ENCODE results near the gene SCGB3A1.

SCGB3A1 gene

DNA sequence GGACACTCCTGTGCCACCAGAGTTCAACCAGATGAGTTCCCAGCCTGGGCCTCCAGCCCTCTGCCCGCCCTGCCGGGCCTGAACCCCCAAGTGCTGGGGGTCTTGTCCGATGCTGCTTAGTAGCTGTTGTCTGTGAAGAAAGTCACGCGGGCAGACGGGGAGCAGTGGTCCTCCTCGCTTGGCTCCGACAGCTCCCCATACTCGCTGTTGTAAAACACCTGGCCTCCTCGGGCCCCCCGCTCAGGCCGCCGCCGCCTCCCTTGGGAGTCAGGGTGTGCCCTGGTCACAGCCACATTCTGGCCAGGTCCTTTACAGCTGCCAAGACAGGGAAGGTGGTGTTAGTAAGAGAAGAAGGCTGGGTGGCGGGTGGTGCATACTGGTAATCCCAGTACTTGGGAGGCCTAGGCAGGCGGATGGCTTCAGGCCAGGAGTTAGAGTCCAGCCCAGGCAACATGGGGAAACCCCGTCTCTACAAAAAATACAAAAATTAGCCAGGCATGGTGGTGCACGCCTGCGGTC, 11.8 kb upstream of the SCGB3A1 start:
- Histone ChIP-seq H3K27ac (ENCODE audit: low read depth, low read length) (no peak overlapping the region), H3K9ac (ENCODE audit: low read length) (no peak overlapping the region), H3K4me3 (ENCODE audit: low read depth, low read length) (no peak overlapping the region), H3K36me3 (ENCODE audit: control insufficient read depth, insufficient read depth, low read length) (no peaks in the 10 kb centered on the region), H3K4me1 (ENCODE audit: control insufficient read depth, insufficient read depth, low read length) (peaks cover 3% of the 10 kb centered on the region; the same call in 1 of the 2 replicates), H3K9me3 (ENCODE audit: control insufficient read depth, insufficient read depth, low read depth, low read length) (no peaks in the 10 kb centered on the region), H3K27me3 (ENCODE audit: control insufficient read depth, insufficient read depth, low read length) (no peaks in the 10 kb centered on the region)

DNA sequence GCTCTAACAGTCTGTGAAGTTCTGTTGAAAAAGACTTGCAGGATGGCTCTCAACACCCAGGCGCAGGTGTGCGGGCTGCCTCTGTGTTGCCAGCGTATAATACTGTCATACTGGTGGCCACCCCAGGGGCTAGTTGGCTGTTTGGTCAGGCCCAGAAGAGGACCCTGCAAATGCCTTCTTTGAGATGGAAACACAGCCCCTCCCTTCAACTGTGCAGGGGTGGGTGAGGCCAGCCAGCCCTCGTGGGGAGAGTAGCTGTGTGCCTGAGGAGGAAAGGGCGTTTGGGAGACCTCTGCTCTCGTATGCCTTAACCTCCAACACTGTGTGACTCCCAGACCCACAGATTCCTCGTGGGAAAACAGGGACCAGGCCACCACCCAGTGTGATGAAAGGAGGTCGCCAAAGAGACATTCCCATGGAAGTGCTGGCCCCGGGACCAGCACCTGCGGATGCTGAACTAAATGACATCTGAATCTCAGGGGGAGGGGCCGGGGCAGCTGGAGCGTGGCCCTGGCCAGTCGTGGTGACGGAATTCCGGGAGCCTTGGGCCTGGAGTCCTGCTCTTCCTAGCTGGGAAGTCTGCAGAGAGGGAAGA, 11.3 kb upstream of the SCGB3A1 start:
- Histone ChIP-seq H3K27ac (ENCODE audit: low read depth, low read length) (no peak overlapping the region), H3K4me3 (ENCODE audit: low read depth, low read length) (no peak overlapping the region), H3K9me3 (ENCODE audit: control insufficient read depth, insufficient read depth, low read depth, low read length) (no peaks in the 10 kb centered on the region), H3K27me3 (ENCODE audit: control insufficient read depth, insufficient read depth, low read length) (no peaks in the 10 kb centered on the region), H3K9ac (ENCODE audit: low read length) (no peak overlapping the region), H3K4me1 (ENCODE audit: control insufficient read depth, insufficient read depth, low read length) (no peaks in the 10 kb centered on the region), H3K36me3 (ENCODE audit: control insufficient read depth, insufficient read depth, low read length) (no peaks in the 10 kb centered on the region)

DNA sequence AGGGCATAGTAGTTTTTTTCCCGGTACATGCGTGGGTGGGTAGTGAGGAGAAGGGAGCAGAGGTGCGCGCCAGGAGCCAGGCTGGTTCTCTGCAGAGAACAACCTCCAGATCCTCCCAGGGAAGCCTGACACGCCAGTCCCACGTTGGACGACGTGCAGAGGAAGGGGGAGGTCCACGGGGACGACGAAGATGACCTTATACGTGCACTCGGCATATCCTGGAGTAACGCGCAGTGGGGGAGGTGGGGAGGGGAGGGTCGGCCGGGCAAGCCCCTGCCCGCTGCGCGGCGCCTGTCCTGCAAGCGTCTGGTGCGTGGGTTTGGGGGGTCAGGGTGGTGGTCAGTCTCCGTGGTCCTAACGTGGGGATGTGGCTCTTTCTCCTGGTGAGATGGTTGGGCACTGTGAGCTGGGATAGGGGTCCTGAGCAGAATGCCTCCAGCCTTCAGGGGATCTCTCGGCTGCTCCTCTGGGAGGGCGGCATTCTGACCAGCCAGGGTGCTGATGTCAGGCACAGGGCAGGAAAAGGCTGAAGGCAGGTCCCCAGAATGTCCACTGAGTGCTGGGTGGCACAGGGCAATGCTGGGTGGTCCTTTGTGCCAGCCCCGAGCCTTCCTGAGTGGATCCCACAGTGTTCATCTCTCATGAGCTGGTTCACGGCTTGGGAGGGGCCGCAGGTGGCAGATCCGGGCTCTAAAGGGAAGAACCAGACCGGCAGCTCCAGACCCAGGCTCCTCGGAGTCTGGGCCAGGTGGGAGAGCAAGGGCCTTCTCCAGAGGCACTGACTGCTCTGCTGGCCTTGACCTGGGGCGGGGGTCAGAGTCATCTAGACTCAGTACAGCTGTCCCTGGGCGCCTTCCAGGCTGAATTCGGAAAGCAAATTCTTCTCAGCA, 10.5 kb upstream of the SCGB3A1 start:
- H3K27ac ChIP-seq (ENCODE audit: low read depth, low read length) = no peak overlapping the region
- H3K27me3 ChIP-seq (ENCODE audit: control insufficient read depth, insufficient read depth, low read length) = no peaks in the 10 kb centered on the region
- no peaks in the 10 kb centered on the region for H3K36me3 ChIP-seq (ENCODE audit: control insufficient read depth, insufficient read depth, low read length)
- no peak overlapping the region for H3K4me3 ChIP-seq (ENCODE audit: low read depth, low read length)
- H3K9me3 ChIP-seq (ENCODE audit: control insufficient read depth, insufficient read depth, low read depth, low read length) = no peaks in the 10 kb centered on the region
- no peaks in the 10 kb centered on the region for H3K4me1 ChIP-seq (ENCODE audit: control insufficient read depth, insufficient read depth, low read length)
- H3K9ac ChIP-seq (ENCODE audit: low read length) = no peak overlapping the region

DNA sequence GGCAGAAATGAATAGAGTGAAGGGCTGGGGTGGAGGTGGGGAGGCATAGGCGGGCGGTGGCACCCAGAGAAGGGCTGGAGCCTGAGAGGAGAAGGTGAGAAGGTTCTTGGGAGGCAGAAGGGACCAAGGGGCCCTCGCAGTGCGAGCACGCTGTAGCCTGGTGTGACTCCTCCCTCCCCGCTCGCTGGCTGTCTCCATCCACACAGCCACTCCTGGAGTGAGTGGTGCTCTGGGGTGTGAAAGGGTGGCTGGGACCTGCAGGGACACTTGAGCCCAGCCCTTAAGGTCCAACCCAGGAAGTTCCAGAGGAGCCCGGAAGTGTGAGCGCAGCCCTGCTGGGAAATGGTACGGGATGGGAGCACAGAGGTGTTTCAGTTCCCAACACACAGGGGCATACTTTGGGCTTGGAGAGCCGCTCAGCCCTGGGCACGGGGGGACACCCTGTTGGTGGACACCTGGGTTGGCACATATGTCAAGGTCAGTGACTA, 9.3 kb upstream of the SCGB3A1 start:
- H3K9ac ChIP-seq (ENCODE audit: low read length) = no peak overlapping the region
- H3K9me3 ChIP-seq (ENCODE audit: control insufficient read depth, insufficient read depth, low read depth, low read length) = no peaks in the 10 kb centered on the region
- no peaks in the 10 kb centered on the region for H3K27me3 ChIP-seq (ENCODE audit: control insufficient read depth, insufficient read depth, low read length)

DNA sequence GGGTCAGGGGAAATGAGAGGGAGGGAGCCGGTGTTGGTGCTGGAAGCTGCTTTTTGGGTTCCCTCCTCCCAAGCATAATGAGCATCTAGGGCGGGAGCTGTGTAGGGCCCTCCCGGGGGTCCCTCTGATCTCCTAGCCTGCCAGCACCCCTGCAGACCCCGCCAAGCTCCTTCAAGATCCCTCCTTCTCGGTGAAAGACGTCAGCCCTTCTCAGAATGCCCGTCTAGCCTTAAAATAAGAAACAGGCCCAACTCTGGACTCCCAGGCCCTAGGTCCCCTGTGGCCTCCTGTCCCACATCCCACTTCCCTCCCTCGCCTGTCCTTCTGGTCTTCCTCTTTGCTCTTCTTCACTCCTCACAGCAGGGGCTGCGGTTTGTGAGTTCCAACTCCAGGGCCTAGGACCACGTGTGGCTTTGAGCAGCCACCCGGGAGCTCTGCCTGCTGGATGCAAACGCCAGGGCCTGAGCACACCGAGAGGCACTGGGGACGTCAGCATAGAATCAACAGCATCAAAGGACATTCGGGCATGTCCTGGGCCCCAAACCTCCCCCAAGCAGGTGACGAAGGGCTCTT, 8.8 kb upstream of the SCGB3A1 start:
- no peak overlapping the region for H3K9ac ChIP-seq (ENCODE audit: low read length)

More for the DNA sequence above, 9.3 kb upstream of the SCGB3A1 start:
- Histone ChIP-seq H3K27ac (ENCODE audit: low read depth, low read length) (no peak overlapping the region), H3K4me3 (ENCODE audit: low read depth, low read length) (no peak overlapping the region), H3K36me3 (ENCODE audit: control insufficient read depth, insufficient read depth, low read length) (no peaks in the 10 kb centered on the region), H3K4me1 (ENCODE audit: control insufficient read depth, insufficient read depth, low read length) (no peaks in the 10 kb centered on the region)

DNA sequence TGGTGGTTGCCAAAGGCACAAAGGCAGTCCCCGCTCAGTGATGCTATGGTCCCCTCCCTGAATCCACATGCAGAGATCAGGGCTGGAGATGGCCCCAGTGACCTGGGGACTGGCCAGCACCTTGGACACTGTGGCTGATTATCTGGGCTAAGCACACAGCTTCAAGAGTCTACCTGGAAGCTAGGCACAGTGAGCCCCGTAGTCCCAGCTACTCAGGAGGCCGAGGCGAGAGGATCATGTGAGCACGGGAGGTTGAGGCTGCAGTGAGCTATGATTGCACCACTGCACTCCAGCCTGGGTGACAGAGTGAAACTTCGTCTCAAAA, 8.3 kb upstream of the SCGB3A1 start:
- H3K27me3 ChIP-seq (ENCODE audit: control insufficient read depth, insufficient read depth, low read length) = no peaks in the 10 kb centered on the region
- H3K9ac ChIP-seq (ENCODE audit: low read length) = no peak overlapping the region
- no peaks in the 10 kb centered on the region for H3K9me3 ChIP-seq (ENCODE audit: control insufficient read depth, insufficient read depth, low read depth, low read length)
- H3K4me3 ChIP-seq (ENCODE audit: low read depth, low read length) = no peak overlapping the region
- H3K4me1 ChIP-seq (ENCODE audit: control insufficient read depth, insufficient read depth, low read length) = no peaks in the 10 kb centered on the region
- H3K36me3 ChIP-seq (ENCODE audit: control insufficient read depth, insufficient read depth, low read length) = no peaks in the 10 kb centered on the region
- no peak overlapping the region for H3K27ac ChIP-seq (ENCODE audit: low read depth, low read length)

More for the DNA sequence above, 8.8 kb upstream of the SCGB3A1 start:
- Histone ChIP-seq H3K4me1 (ENCODE audit: control insufficient read depth, insufficient read depth, low read length) (no peaks in the 10 kb centered on the region), H3K27me3 (ENCODE audit: control insufficient read depth, insufficient read depth, low read length) (no peaks in the 10 kb centered on the region), H3K27ac (ENCODE audit: low read depth, low read length) (no peak overlapping the region), H3K4me3 (ENCODE audit: low read depth, low read length) (no peak overlapping the region), H3K9me3 (ENCODE audit: control insufficient read depth, insufficient read depth, low read depth, low read length) (no peaks in the 10 kb centered on the region), H3K36me3 (ENCODE audit: control insufficient read depth, insufficient read depth, low read length) (no peaks in the 10 kb centered on the region)

DNA sequence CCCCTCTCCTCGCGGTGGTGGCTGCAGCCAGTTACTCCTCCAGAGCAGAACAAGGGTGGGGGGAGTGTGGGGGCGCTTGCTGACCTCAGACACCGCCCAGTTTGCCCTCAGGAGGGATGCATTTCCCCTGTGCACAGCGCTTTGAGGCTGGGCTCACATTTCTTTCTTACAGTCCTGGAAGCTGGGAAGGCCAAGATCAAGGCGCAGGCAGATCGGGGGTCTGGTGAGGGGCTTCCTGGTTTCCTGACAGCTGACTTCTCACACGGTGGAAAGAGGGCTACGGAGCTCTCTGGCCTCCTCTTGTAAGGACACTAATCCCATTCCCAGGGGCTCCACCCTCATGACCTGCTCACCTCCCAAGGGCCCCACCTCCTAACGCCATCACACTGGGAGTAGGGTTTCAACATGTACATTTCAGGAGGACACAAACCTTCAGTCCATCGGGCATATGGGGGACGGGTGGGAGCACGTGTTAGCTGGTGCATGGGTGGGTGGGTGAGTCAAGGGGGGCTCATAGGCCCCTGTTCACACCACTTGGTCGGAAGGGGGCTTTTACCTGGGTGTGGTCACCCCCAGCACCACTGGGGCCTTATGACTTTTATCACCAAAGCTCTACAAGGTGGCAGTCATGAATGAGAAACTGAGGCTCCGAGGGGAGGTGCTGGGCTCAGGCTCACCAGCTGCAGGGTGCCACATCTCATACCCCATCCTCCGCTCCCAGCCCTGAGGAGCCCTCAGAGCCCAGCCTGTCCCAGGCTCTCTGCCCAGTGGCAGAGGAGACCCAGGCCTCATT, 7.7 kb upstream of the SCGB3A1 start:
- Histone ChIP-seq H3K27ac (ENCODE audit: low read depth, low read length) (no peak overlapping the region), H3K36me3 (ENCODE audit: control insufficient read depth, insufficient read depth, low read length) (no peaks in the 10 kb centered on the region), H3K4me3 (ENCODE audit: low read depth, low read length) (no peak overlapping the region), H3K27me3 (ENCODE audit: control insufficient read depth, insufficient read depth, low read length) (peaks cover 2% of the 10 kb centered on the region; the same call in 1 of the 2 replicates), H3K4me1 (ENCODE audit: control insufficient read depth, insufficient read depth, low read length) (no peaks in the 10 kb centered on the region), H3K9ac (ENCODE audit: low read length) (no peak overlapping the region), H3K9me3 (ENCODE audit: control insufficient read depth, insufficient read depth, low read depth, low read length) (no peaks in the 10 kb centered on the region)

DNA sequence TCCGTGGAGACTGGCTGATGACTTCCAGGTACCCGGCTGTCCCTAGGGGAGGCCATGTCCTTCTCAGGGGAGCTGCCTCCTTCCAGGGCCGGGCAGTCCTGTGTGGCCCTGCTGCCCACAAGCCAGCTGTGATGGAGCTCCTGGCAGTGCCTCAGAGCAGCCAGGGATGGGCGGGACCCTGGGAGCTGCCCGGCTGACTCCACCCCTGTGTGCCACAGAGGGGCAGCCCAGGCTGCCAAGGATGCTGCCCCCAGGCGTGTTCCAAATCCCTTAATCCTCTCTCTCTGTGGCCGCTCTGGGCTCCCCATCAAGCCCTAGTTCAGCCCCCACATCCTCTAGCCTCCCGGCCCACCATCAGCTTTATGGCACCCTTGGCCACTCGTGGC, 7.0 kb upstream of the SCGB3A1 start:
- Histone ChIP-seq H3K36me3 (ENCODE audit: control insufficient read depth, insufficient read depth, low read length) (no peaks in the 10 kb centered on the region), H3K9ac (ENCODE audit: low read length) (no peak overlapping the region), H3K4me3 (ENCODE audit: low read depth, low read length) (no peak overlapping the region), H3K27me3 (ENCODE audit: control insufficient read depth, insufficient read depth, low read length) (peaks cover 9% of the 10 kb centered on the region; the same call in 1 of the 2 replicates), H3K4me1 (ENCODE audit: control insufficient read depth, insufficient read depth, low read length) (no peaks in the 10 kb centered on the region), H3K27ac (ENCODE audit: low read depth, low read length) (no peak overlapping the region), H3K9me3 (ENCODE audit: control insufficient read depth, insufficient read depth, low read depth, low read length) (no peaks in the 10 kb centered on the region)

DNA sequence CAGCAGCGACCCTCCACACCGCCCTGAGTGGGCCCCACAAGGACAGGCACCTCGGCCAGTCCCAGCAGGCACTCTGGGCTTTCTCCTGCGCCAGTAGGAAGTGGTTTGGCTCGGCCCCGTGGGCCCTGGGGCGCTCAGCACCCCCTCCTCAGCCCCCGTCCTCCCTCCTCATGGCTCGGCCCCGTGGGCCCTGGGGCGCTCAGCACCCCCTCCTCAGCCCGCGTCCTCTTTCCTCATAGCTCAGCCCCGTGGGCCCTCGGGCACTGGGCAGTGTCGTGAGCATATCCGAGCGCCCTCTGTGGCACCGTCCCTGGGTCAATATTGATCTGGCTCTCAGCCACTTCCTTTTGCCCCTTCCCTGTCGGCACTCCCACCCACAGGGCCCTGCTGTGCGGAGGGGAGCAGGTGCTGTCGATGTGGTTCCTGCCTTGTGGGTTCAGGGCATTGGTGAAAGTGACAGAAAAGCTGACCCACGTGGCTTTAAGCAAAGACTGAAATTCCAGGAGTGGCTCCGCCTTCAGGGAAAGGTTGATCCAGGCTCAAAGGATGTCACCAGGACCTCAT, 5.5 kb upstream of the SCGB3A1 start:
- no peaks in the 10 kb centered on the region for H3K4me1 ChIP-seq (ENCODE audit: control insufficient read depth, insufficient read depth, low read length)
- H3K27me3 ChIP-seq (ENCODE audit: control insufficient read depth, insufficient read depth, low read length) = peaks cover 25% of the 10 kb centered on the region
- H3K9me3 ChIP-seq (ENCODE audit: control insufficient read depth, insufficient read depth, low read depth, low read length) = no peaks in the 10 kb centered on the region
- no peak overlapping the region for H3K4me3 ChIP-seq (ENCODE audit: low read depth, low read length)
- H3K36me3 ChIP-seq (ENCODE audit: control insufficient read depth, insufficient read depth, low read length) = no peaks in the 10 kb centered on the region
- H3K27ac ChIP-seq (ENCODE audit: low read depth, low read length) = no peak overlapping the region
- no peak overlapping the region for H3K9ac ChIP-seq (ENCODE audit: low read length)

DNA sequence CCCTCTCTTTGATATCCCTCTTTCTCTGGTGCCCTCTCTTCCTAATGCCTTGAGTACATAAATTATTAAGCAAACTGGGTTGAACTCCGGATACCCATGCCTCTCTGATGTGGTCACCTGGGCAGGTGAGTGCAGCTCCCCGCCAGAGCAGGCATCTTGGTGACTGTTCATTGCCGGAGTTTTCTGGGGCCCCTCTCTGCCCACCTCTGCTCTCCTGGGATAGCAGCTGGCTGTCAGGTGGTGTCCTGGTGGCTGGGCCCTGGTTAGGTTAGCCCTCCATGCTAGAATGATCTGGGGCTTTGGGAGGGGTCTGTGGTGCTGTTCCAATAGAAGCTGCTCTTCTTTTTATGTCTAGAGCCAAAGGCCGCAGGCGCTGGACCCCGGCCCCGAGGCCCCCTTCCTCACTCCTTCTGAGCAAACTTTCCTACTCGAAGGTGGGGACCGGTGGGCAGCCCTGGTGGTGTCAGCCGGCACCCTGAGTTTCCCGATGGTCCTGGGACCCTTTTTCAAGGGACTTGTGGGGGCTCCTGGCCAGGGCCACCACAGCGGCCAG, 4.9 kb upstream of the SCGB3A1 start:
- Histone ChIP-seq H3K27ac (ENCODE audit: low read depth, low read length) (no peak overlapping the region), H3K36me3 (ENCODE audit: control insufficient read depth, insufficient read depth, low read length) (no peaks in the 10 kb centered on the region), H3K9ac (ENCODE audit: low read length) (no peak overlapping the region), H3K27me3 (ENCODE audit: control insufficient read depth, insufficient read depth, low read length) (peaks cover 30% of the 10 kb centered on the region), H3K9me3 (ENCODE audit: control insufficient read depth, insufficient read depth, low read depth, low read length) (no peaks in the 10 kb centered on the region), H3K4me3 (ENCODE audit: low read depth, low read length) (no peak overlapping the region), H3K4me1 (ENCODE audit: control insufficient read depth, insufficient read depth, low read length) (no peaks in the 10 kb centered on the region)
